Epithelial cell of umbilical artery (primary cell): ENCODE results near the gene WDR45. TPM values are rescaled to one million over a fixed set of nuclear protein-coding genes. Genes with fewer than 3 reads are reported as not detected.

Experiments
- total RNA-seq: library from RNA; depleted of rRNA; stranded (reverse); fragments of >200 nt; gene quantifications from 2 replicates; pipeline ENCODE4 v1.2.3, GENCODE V29; 2014

The WDR45 gene
- 24.0 and 34.0 TPM in 2 replicates for total RNA-seq

GRCh38 chrX:49079489-49080428 is at the start of gene WDR45:
Gene WDR45, minus strand, starts transcription at chrX:49079887. Its CDS starts 1,792 bp downstream, at chrX:49078095.

GRCh38 chrX:49073601-49074575 is 5.8 kb downstream of the WDR45 start, which contains the start of gene PRAF2:
Gene PRAF2, minus strand, starts transcription at chrX:49074002. Its CDS starts 15 bp downstream, at chrX:49073987.

GRCh38 chrX:49058794-49059193 is 20.9 kb downstream of the WDR45 start, which contains the start of gene CCDC120:
Gene CCDC120, plus strand, starts transcription at chrX:49058999. Its CDS starts 3,043 bp downstream, at chrX:49062042.

GRCh38 chrX:49043220-49043986 is 36.3 kb downstream of the WDR45 start, which contains the start of gene TFE3:
Gene TFE3, minus strand, starts transcription at chrX:49043357. Its CDS starts 131 bp downstream, at chrX:49043226.

Other genes starting within 250 kb of the WDR45 start
- under 0.01 TPM in 1 of 2 replicates, not detected in the other for gene PCSK1N, start 244.3 kb downstream of the WDR45 start, total RNA-seq
- gene TIMM17B, start 182.1 kb downstream of the WDR45 start, total RNA-seq, result 35.0 and 36.4 TPM in 2 replicates
- 79.9 and 99.7 TPM in 2 replicates for gene PQBP1, start 182.0 kb downstream of the WDR45 start, total RNA-seq
- gene SLC35A2, start 168.2 kb downstream of the WDR45 start, total RNA-seq, result 12.7 and 14.3 TPM in 2 replicates
- 4.9 and 5.8 TPM in 2 replicates for gene PIM2, start 160.9 kb downstream of the WDR45 start, total RNA-seq
- gene OTUD5, start 122.3 kb downstream of the WDR45 start, total RNA-seq, result 18.4 and 25.7 TPM in 2 replicates
- 0.46 and 0.65 TPM in 2 replicates for gene KCND1, start 108.0 kb downstream of the WDR45 start, total RNA-seq
- 22.4 and 27.1 TPM in 2 replicates for gene GRIPAP1, start 77.6 kb downstream of the WDR45 start, total RNA-seq
- gene TFE3, start 36.5 kb downstream of the WDR45 start, total RNA-seq, result 15.3 and 18.1 TPM in 2 replicates
- gene CCDC120, start 20.9 kb downstream of the WDR45 start, total RNA-seq, result 0.61 and 0.65 TPM in 2 replicates
- 4.6 and 5.2 TPM in 2 replicates for gene PRAF2, start 5.9 kb downstream of the WDR45 start, total RNA-seq
- 23.4 and 25.1 TPM in 2 replicates for gene GPKOW, start 43.8 kb upstream of the WDR45 start, total RNA-seq
- gene MAGIX, start 82.9 kb upstream of the WDR45 start, total RNA-seq, result 0.65 and 1.7 TPM in 2 replicates
- 7.8 and 13.3 TPM in 2 replicates for gene PLP2, start 92.0 kb upstream of the WDR45 start, total RNA-seq
- 5.2 and 6.2 TPM in 2 replicates for gene PRICKLE3, start 106.5 kb upstream of the WDR45 start, total RNA-seq
- gene SYP, start 120.3 kb upstream of the WDR45 start, total RNA-seq, result under 0.01 and 0.15 TPM in 2 replicates
- gene CACNA1F, start 153.5 kb upstream of the WDR45 start, total RNA-seq, result not detected in 2 replicates
- gene CCDC22, start 155.6 kb upstream of the WDR45 start, total RNA-seq, result 8.1 and 10.6 TPM in 2 replicates
- gene FOXP3, start 184.8 kb upstream of the WDR45 start, total RNA-seq, result not detected in 2 replicates
- gene PPP1R3F, start 189.9 kb upstream of the WDR45 start, total RNA-seq, result 1.9 and 2.9 TPM in 2 replicates
- not detected in 2 replicates for gene GAGE10, start 223.8 kb upstream of the WDR45 start, total RNA-seq
- not detected in 2 replicates for gene GAGE12J, start 242.2 kb upstream of the WDR45 start, total RNA-seq